ENCODE measurements around the gene CCSER1.

Gene CCSER1

GRCh38 chr4:90171491-90171890, 44.3 kb downstream of the CCSER1 start:
- H3K4me3 ChIP-seq (ENCODE audit: low read depth, low read length) = no peak overlapping the region
- TF ChIP-seq, protein P1, sequence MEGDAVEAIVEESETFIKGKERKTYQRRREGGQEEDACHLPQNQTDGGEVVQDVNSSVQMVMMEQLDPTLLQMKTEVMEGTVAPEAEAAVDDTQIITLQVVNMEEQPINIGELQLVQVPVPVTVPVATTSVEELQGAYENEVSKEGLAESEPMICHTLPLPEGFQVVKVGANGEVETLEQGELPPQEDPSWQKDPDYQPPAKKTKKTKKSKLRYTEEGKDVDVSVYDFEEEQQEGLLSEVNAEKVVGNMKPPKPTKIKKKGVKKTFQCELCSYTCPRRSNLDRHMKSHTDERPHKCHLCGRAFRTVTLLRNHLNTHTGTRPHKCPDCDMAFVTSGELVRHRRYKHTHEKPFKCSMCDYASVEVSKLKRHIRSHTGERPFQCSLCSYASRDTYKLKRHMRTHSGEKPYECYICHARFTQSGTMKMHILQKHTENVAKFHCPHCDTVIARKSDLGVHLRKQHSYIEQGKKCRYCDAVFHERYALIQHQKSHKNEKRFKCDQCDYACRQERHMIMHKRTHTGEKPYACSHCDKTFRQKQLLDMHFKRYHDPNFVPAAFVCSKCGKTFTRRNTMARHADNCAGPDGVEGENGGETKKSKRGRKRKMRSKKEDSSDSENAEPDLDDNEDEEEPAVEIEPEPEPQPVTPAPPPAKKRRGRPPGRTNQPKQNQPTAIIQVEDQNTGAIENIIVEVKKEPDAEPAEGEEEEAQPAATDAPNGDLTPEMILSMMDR (IDR thresholded peaks at IDR 0.05; ENCODE audit: borderline replicate concordance, insufficient read depth, low read depth, low read length) = no peak

DNA sequence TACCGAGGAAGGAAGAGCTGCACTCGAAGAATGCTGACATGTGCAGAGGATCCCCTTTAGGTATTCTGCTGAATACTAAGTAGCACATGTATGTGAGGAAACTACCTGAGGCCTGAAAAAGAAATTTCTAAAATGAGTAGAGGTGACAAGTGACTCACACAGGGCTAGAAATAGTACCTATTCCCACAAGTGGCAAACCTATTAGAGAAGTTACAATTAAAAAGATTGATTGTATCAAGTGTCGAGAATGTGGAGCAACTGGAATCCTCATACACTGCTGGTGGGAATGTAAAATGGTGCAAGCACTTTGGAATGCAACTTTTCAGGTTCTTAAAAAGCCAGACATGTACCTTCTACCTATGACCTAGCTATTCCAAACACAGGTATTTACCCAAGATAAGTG, 47.4 kb downstream of the CCSER1 start:
- TF ChIP-seq, protein P1 (IDR thresholded peaks at IDR 0.05; ENCODE audit: borderline replicate concordance, insufficient read depth, low read depth, low read length) = no peak
- no peak overlapping the region for H3K4me3 ChIP-seq (ENCODE audit: low read depth, low read length)

DNA sequence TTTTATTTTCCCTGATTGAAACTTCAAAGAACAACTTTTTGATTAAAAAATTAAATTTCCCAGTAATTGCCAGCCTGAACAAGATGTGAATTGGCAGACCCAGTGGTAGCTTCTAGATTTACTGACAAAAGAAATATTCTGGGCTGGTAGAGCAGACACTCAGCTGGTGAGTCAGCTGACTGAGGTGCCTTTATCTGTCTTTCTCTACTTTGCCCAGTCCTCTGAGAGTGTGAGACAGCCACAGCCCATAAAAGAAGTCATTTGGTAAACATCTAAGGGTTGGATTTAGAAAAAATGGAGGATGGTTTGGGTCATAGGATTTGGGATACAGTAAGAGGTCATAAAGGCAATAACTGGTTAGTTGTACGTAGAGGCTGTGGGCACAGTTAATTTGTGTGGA, 54.5 kb downstream of the CCSER1 start:
- no peak overlapping the region for H3K4me3 ChIP-seq (ENCODE audit: low read depth, low read length)
- TF ChIP-seq, protein P1 (IDR thresholded peaks at IDR 0.05; ENCODE audit: borderline replicate concordance, insufficient read depth, low read depth, low read length) = no peak

DNA sequence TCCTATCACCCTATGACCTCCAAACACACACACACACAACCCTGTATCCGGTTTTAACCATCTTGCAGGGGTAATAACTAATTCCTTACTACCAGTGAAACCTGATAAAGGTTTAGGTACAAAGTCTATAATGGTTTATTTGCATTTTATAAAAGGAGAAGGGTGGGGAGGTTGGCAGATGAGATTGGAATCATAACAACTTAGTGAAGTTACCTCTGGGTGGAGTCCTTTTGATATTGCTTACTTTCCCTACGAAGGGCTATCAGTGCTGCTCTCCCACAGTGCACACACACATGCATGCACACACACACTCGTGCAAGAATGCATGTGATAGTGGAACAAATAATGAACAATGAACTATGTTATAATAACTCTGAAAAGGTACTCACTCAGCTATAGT, 56.1 kb downstream of the CCSER1 start:
- TF ChIP-seq, protein P1 (IDR thresholded peaks at IDR 0.05; ENCODE audit: borderline replicate concordance, insufficient read depth, low read depth, low read length) = no peak
- H3K4me3 ChIP-seq (ENCODE audit: low read depth, low read length) = no peak overlapping the region

DNA sequence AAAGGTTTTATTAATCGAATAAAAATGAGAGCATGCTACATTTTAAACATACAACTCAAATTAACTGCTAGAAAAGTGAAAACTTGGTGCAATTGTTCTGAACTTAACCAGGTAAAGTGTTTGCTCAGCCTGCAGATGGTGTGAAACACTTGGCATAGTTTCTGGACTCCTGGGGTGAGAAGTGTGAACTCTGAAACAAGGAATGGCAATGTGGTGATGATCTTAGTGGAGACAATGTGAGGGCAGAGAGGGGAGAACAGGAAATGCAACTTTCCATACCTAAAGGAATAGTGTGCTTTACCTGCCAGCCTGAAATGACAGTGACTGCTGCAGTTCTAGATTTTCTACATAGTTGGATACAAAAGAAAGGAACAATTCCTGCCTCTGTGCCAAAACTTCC, 57.4 kb downstream of the CCSER1 start:
- no peak overlapping the region for H3K4me3 ChIP-seq (ENCODE audit: low read depth, low read length)
- TF ChIP-seq, protein P1 (IDR thresholded peaks at IDR 0.05; ENCODE audit: borderline replicate concordance, insufficient read depth, low read depth, low read length) = no peak

DNA sequence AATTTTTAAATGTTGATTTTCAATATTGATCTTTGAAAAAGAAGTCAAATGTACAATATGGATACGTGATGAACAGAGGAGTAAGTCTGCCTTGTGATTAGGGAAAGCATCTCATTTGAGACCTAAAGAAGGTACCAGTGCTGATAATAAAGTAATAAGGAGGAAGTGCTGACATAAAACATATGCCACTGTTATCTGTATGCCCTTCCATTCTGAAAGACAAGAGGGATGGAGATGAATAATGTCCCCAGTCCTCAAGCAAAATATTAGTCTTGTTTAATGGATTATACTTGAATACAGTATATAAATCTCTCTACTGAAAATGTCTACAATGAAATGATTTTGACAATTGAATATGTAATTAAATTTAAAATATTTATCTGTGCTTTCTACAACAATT, 58.2 kb downstream of the CCSER1 start:
- TF ChIP-seq, protein P1 (IDR thresholded peaks at IDR 0.05; ENCODE audit: borderline replicate concordance, insufficient read depth, low read depth, low read length) = no peak
- H3K4me3 ChIP-seq (ENCODE audit: low read depth, low read length) = no peak overlapping the region

- no peak overlapping the region for H3K4me3 ChIP-seq (ENCODE audit: low read depth, low read length)
- TF ChIP-seq, protein P1 (IDR thresholded peaks at IDR 0.05; ENCODE audit: borderline replicate concordance, insufficient read depth, low read depth, low read length) = no peak
These were observed 59.0 kb downstream of the CCSER1 start for GRCh38 chr4:90186229-90186628.

Data from GM12875 (cell line).